HG02798 (cell line): ENCODE data around the gene CACYBP.
"Not testable (repeated sequence)": the region's sequence is repeated elsewhere in the genome, so short reads cannot be mapped to it uniquely, and the experiment has no call there.

Source experiments
- ATAC-seq: cut with Tn5 transposase; IDR thresholded peaks from one replicate; pipeline ENCODE4 v1.9.1; 2021; ENCODE audit warnings: mild to moderate bottlenecking; ENCODE audit not compliant: unreplicated experiment, poor library complexity

CACYBP gene

GRCh38 chr1:175003521-175003920, 3.8 kb downstream of the CACYBP start:
- ATAC-seq = no peak

GRCh38 chr1:175005085-175005783, 5.5 kb downstream of the CACYBP start:
- no peak for ATAC-seq

- no peak for ATAC-seq
Observed at GRCh38 chr1:175009532-175009931, 9.8 kb downstream of the CACYBP start.

GRCh38 chr1:175013445-175013844, 13.7 kb downstream of the CACYBP start:
- no peak for ATAC-seq

GRCh38 chr1:175015243-175015642, 15.5 kb downstream of the CACYBP start:
- no peak for ATAC-seq

- ATAC-seq = no peak
Observed at GRCh38 chr1:175019524-175019923, 19.8 kb downstream of the CACYBP start.

- ATAC-seq = peak; percentile 94
Observed at GRCh38 chr1:175023043-175023921, 23.5 kb downstream of the CACYBP start, which contains the start of gene MRPS14. Gene MRPS14, minus strand, starts transcription at chr1:175023425. Its CDS starts 17 bp downstream, at chr1:175023408.

- not testable (repeated sequence) for ATAC-seq
Observed at GRCh38 chr1:175023922-175024242, 24.1 kb downstream of the CACYBP start.

- no peak for ATAC-seq
Observed at GRCh38 chr1:175024773-175025172, 25.0 kb downstream of the CACYBP start.

- ATAC-seq = no peak
Observed at GRCh38 chr1:175033953-175034352, 34.2 kb downstream of the CACYBP start.

- no peak for ATAC-seq
Observed at GRCh38 chr1:175034775-175035174, 35.0 kb downstream of the CACYBP start.

GRCh38 chr1:175035865-175036264, 36.1 kb downstream of the CACYBP start:
- no peak for ATAC-seq

GRCh38 chr1:175036476-175036875, 36.7 kb downstream of the CACYBP start:
- no peak for ATAC-seq

- ATAC-seq = no peak
Observed at GRCh38 chr1:175037416-175037815, 37.7 kb downstream of the CACYBP start.

GRCh38 chr1:175040324-175040879, 40.7 kb downstream of the CACYBP start:
- ATAC-seq = no peak

- no peak for ATAC-seq
Observed at GRCh38 chr1:175042650-175043049, 42.9 kb downstream of the CACYBP start.

GRCh38 chr1:175043824-175044223, 44.1 kb downstream of the CACYBP start:
- ATAC-seq = no peak

GRCh38 chr1:175044591-175044990, 44.8 kb downstream of the CACYBP start:
- not testable (repeated sequence) for ATAC-seq

GRCh38 chr1:175045097-175045496, 45.4 kb downstream of the CACYBP start:
- ATAC-seq = no peak

GRCh38 chr1:175045519-175045918, 45.8 kb downstream of the CACYBP start:
- ATAC-seq = no peak

GRCh38 chr1:175050992-175051391, 51.2 kb downstream of the CACYBP start:
- no peak for ATAC-seq
